Measurements from ENCODE around the gene UBTF.

The UBTF gene

GRCh38 chr17:44155488-44155887 lies 64.0 kb downstream of the UBTF start:
- TF ChIP-seq CTCF (conservative IDR thresholded peaks at IDR 0.05), result no peak
- no peak overlapping the region for H3K27ac ChIP-seq
